ENCODE data around the gene GRM7. TPM values are rescaled to one million over a fixed set of nuclear protein-coding genes. Genes with fewer than 3 reads are reported as not detected.

GRM7 gene
- polyA plus RNA-seq, 3 donors, result not detected

DNA sequence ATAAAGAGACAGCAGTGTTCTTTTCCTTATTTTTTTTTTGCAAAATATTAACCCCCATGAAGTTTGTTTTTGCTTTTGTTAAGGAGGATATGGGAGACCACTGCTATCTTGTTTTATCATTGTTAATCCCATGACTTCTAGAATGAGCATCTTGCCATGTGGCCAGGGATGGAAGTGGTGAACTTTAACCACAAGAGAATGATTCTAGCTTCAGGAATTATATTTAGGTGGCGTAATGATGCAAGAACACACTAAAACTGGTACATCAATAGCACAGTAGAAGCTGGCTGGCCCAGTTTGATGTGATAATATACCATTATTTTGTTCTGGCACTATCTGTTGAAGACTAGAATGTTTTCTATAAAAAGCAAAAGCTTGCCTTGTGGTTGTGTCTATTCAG lies 720.9 kb downstream of the GRM7 start:
- Mint-ChIP-seq H3K9me3 (peaks cover 0 to 7% (median 6%) of the 10 kb centered on the region in 7 donors), H3K4me3 (no peak overlapping the region), H3K27ac (no peak overlapping the region), H3K36me3 (no peaks in the 10 kb centered on the region), H3K4me1 (peaks cover 3% of the 10 kb centered on the region), H3K27me3 (ENCODE audit: low read depth in 3 of 3) (no peaks in the 10 kb centered on the region)
- H2AFZ ChIP-seq (ENCODE audit: insufficient read depth, low read depth, low read length, poor library complexity, severe bottlenecking), result no peak overlapping the region
- no peaks in the 10 kb centered on the region for H3K4me1 ChIP-seq (ENCODE audit: control insufficient read depth in 1 of 2, insufficient read depth in 2 of 2, low read length in 2 of 2)
- H3K9me3 ChIP-seq (replicated peaks in 1 of 2; ENCODE audit: control insufficient read depth in 1 of 2, insufficient read depth in 1 of 2, low read length in 2 of 2), result peaks cover 0 to 5% of the 10 kb centered on the region in 2 donors
- WGBS (ENCODE audit: insufficient coverage), result no CpG with 5 or more reads among the region's 1 CpG
- no peaks in the 10 kb centered on the region for H4K20me1 ChIP-seq (ENCODE audit: insufficient read depth, low read length)
- H3K9ac ChIP-seq (ENCODE audit: insufficient read depth, low read length, poor library complexity, severe bottlenecking), result no peak overlapping the region
- no peak overlapping the region for H3K4me2 ChIP-seq (replicated peaks; ENCODE audit: extremely low read depth, low read length, poor library complexity, severe bottlenecking)
- H3K4me3 ChIP-seq (replicated peaks in 1 of 3; ENCODE audit: low read depth in 2 of 3, low read length in 3 of 3), result no peak overlapping the region
- TF ChIP-seq, protein P1, sequence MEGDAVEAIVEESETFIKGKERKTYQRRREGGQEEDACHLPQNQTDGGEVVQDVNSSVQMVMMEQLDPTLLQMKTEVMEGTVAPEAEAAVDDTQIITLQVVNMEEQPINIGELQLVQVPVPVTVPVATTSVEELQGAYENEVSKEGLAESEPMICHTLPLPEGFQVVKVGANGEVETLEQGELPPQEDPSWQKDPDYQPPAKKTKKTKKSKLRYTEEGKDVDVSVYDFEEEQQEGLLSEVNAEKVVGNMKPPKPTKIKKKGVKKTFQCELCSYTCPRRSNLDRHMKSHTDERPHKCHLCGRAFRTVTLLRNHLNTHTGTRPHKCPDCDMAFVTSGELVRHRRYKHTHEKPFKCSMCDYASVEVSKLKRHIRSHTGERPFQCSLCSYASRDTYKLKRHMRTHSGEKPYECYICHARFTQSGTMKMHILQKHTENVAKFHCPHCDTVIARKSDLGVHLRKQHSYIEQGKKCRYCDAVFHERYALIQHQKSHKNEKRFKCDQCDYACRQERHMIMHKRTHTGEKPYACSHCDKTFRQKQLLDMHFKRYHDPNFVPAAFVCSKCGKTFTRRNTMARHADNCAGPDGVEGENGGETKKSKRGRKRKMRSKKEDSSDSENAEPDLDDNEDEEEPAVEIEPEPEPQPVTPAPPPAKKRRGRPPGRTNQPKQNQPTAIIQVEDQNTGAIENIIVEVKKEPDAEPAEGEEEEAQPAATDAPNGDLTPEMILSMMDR (IDR thresholded peaks at IDR 0.05), result no peak
- intact Hi-C loops (cut with micrococcal nuclease), result no loop called here
- no peak for DNase-seq
- no peaks in the 10 kb centered on the region for H3K79me2 ChIP-seq (ENCODE audit: insufficient read depth, low read length)
- no peak overlapping the region for H3K27ac ChIP-seq (ENCODE audit: low read depth in 1 of 2, low read length in 2 of 2)
- H3K27me3 ChIP-seq (ENCODE audit: control insufficient read depth in 2 of 2, insufficient read depth in 2 of 2, low read length in 2 of 2), result no peaks in the 10 kb centered on the region
- no peaks in the 10 kb centered on the region for H3K36me3 ChIP-seq (replicated peaks in 1 of 2; ENCODE audit: control insufficient read depth in 1 of 2, insufficient read depth in 2 of 2, low read length in 2 of 2)

GRCh38 chr3:7585052-7585451 lies 724.1 kb downstream of the GRM7 start:
- no peak overlapping the region for H3K27ac Mint-ChIP-seq
- 0% methylated on average over 1 of the region's 3 CpGs for WGBS (ENCODE audit: insufficient coverage)
- intact Hi-C loops (cut with micrococcal nuclease), result no loop called here

More at GRCh38 chr3:7585052-7585451, 724.1 kb downstream of the GRM7 start:
- Mint-ChIP-seq H3K27me3 (ENCODE audit: low read depth in 3 of 3) (peaks cover 0 to 1% (median 0%) of the 10 kb centered on the region in 3 donors), H3K4me1 (peaks cover 3% of the 10 kb centered on the region), H3K36me3 (no peaks in the 10 kb centered on the region), H3K4me3 (no peak overlapping the region), H3K9me3 (peaks cover 0 to 8% (median 3%) of the 10 kb centered on the region in 7 donors)
- Histone ChIP-seq H3K9ac (ENCODE audit: insufficient read depth, low read length, poor library complexity, severe bottlenecking) (no peak overlapping the region), H3K36me3 (replicated peaks in 1 of 2; ENCODE audit: control insufficient read depth in 1 of 2, insufficient read depth in 2 of 2, low read length in 2 of 2) (no peaks in the 10 kb centered on the region), H3K27ac (ENCODE audit: low read depth in 1 of 2, low read length in 2 of 2) (no peak overlapping the region), H3K4me3 (replicated peaks in 1 of 3; ENCODE audit: low read depth in 2 of 3, low read length in 3 of 3) (no peak overlapping the region), H4K20me1 (ENCODE audit: insufficient read depth, low read length) (no peaks in the 10 kb centered on the region), H3K4me1 (ENCODE audit: control insufficient read depth in 1 of 2, insufficient read depth in 2 of 2, low read length in 2 of 2) (no peaks in the 10 kb centered on the region), H3K79me2 (ENCODE audit: insufficient read depth, low read length) (no peaks in the 10 kb centered on the region), H3K27me3 (ENCODE audit: control insufficient read depth in 2 of 2, insufficient read depth in 2 of 2, low read length in 2 of 2) (no peaks in the 10 kb centered on the region), H3K9me3 (replicated peaks in 1 of 2; ENCODE audit: control insufficient read depth in 1 of 2, insufficient read depth in 1 of 2, low read length in 2 of 2) (no peaks in the 10 kb centered on the region), H2AFZ (ENCODE audit: insufficient read depth, low read depth, low read length, poor library complexity, severe bottlenecking) (no peak overlapping the region), H3K4me2 (replicated peaks; ENCODE audit: extremely low read depth, low read length, poor library complexity, severe bottlenecking) (no peak overlapping the region)
- DNase-seq, result no peak
- TF ChIP-seq, protein P1 (IDR thresholded peaks at IDR 0.05), result no peak

Measured in CD14-positive monocyte (primary cell).